ENCODE results near the gene ABCA3.

- TF ChIP-seq CTCF (IDR thresholded peaks at IDR 0.05) (no peak), SIN3A (IDR thresholded peaks at IDR 0.05; ENCODE audit: borderline replicate concordance, insufficient read depth, low read depth, low read length) (no peak), REST (IDR thresholded peaks at IDR 0.05; ENCODE audit: insufficient read depth in 1 of 2, low read depth in 2 of 2, low read length in 1 of 2) (no peak)
Measured at GRCh38 chr16:2358811-2359210, 18.3 kb upstream of the ABCA3 start.
